LNCaP clone FGC (cell line): ENCODE results near the gene GPR85.
"Not testable (repeated sequence)": the region's sequence is repeated elsewhere in the genome, so short reads cannot be mapped to it uniquely, and the experiment has no call there.

Experiments
- DNase-seq: peaks from one replicate; pipeline ENCODE4 v3.0.0-alpha.2; 2011; ENCODE audit warnings: low read depth
- H3K4me3 ChIP-seq: 2 replicates; pipeline ENCODE4 v1.5.1; 2011; ENCODE audit warnings: mild to moderate bottlenecking, low read depth, low read length, control low read depth
- TF ChIP-seq, protein P1 (sequence below): IDR thresholded peaks from 2 replicates; pipeline ENCODE4 v1.5.1; 2012; ENCODE audit warnings: mild to moderate bottlenecking; ENCODE audit not compliant: control insufficient read depth, insufficient read depth; ENCODE audit errors: extremely low read depth

Gene GPR85

DNA sequence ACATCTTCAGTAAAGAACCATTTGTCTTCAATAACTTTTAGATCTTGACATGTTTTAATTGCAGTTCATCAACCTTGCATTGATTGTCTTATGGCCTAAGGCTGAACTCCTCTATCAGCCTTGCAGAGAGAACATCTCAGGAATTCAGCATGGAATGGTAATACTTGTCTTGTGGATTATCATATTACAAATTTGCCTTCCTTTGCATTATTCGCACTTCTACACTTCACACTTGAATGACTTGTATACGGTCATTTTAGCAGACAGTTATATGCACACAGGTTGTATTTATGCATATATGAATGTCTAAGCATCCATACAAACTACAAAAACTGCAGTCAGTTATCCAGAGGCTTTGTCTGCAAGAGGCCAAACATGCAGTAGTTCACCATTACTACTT lies 31.7 kb downstream of the GPR85 start:
- H3K4me3 ChIP-seq = no peak overlapping the region
- DNase-seq = no peak
- TF ChIP-seq, protein P1, sequence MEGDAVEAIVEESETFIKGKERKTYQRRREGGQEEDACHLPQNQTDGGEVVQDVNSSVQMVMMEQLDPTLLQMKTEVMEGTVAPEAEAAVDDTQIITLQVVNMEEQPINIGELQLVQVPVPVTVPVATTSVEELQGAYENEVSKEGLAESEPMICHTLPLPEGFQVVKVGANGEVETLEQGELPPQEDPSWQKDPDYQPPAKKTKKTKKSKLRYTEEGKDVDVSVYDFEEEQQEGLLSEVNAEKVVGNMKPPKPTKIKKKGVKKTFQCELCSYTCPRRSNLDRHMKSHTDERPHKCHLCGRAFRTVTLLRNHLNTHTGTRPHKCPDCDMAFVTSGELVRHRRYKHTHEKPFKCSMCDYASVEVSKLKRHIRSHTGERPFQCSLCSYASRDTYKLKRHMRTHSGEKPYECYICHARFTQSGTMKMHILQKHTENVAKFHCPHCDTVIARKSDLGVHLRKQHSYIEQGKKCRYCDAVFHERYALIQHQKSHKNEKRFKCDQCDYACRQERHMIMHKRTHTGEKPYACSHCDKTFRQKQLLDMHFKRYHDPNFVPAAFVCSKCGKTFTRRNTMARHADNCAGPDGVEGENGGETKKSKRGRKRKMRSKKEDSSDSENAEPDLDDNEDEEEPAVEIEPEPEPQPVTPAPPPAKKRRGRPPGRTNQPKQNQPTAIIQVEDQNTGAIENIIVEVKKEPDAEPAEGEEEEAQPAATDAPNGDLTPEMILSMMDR = no peak

DNA sequence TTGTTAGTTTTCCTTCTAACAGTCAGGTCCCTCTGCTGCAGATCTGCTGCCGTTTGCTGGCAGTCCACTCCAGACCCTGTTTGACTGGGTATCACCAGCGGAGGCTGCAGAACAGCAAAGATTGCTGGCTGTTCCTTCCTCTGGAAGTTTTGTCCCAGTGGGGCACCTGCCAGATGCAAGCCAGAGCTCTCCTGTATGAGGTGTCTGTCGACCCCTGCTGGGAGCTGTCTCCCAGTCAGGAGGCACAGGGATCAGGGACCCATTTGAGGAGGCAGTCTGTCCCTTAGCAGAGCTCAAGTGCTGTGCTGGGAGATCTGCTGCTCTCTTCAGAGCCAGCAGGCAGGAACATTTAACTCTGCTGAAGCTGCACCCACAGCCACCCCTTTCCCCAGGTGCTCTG lies 32.4 kb downstream of the GPR85 start:
- DNase-seq, H3K4me3 ChIP-seq: not testable (repeated sequence)

- not testable (repeated sequence) for DNase-seq, H3K4me3 ChIP-seq
Measured at GRCh38 chr7:113049221-113049620, 37.4 kb downstream of the GPR85 start.

GRCh38 chr7:113046453-113046852 lies 40.2 kb downstream of the GPR85 start:
- TF ChIP-seq, protein P1 = no peak
- H3K4me3 ChIP-seq = no peak overlapping the region
- no peak for DNase-seq

GRCh38 chr7:113045379-113045778 lies 41.2 kb downstream of the GPR85 start:
- TF ChIP-seq, protein P1 = no peak
- DNase-seq = no peak
- H3K4me3 ChIP-seq = no peak overlapping the region

- TF ChIP-seq, protein P1 = no peak
- H3K4me3 ChIP-seq = no peak overlapping the region
- no peak for DNase-seq
Measured at GRCh38 chr7:113044394-113044793, 42.2 kb downstream of the GPR85 start.

DNA sequence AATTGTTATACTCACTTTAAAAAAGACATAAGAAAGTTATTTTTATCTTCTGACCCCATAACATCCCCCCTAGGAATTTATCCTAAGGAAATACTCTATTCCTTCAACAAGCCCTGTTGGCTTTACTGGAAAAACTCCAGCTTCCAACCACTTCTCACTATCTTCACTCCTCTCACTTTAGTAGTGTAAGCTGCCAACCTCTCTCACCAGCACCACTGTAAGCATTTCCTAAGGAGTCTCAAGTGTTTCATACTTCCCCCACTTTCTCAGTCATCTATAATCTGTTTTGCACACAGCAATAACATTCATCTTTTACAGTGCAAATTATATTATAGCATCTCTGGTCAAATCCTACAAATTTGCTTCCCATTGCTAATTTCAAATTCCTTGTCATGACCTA lies 45.8 kb downstream of the GPR85 start:
- TF ChIP-seq, protein P1 = no peak
- H3K4me3 ChIP-seq = no peak overlapping the region
- DNase-seq = no peak

DNA sequence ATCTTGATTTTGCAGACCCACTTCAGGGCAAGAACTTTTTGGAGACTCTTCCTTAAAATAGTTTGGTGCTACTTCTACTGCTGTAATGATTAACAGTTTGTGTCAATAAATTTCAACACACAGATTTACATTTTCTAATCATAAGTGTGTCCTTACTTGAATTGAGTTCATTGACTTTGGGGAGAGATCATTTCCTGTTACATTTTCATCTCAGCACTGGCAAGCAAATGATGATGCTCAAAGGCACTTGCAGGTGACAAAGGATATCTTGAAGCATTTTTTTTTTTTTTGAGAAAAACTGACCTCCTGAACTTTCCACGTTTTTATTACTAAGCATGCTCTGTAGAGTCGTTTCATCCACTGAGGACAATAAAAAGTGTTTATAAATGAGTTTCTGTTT lies 52.7 kb downstream of the GPR85 start:
- TF ChIP-seq, protein P1 = no peak
- H3K4me3 ChIP-seq = no peak overlapping the region
- DNase-seq = no peak
